Panc1 (cell line): ENCODE measurements around the gene PDHB.

Experiments
- POLR2AphosphoS5 ChIP-seq: IDR thresholded peaks from 2 replicates; pipeline ENCODE4 v1.6.1; 2012; ENCODE audit warnings: mild to moderate bottlenecking, low read depth, low read length, moderate library complexity
- REST ChIP-seq, 2 experiments: IDR thresholded peaks; 2 replicates each; pipeline ENCODE4 v1.6.1; 2011 to 2012; ENCODE audit warnings: low read depth in 2 of 2, control low read depth in 1 of 2, low read length in 1 of 2, mild to moderate bottlenecking in 1 of 2, moderate library complexity in 1 of 2; ENCODE audit not compliant: insufficient read depth in 1 of 2
- SIN3A ChIP-seq: IDR thresholded peaks from 2 replicates; pipeline ENCODE4 v1.6.1; 2012; ENCODE audit warnings: low read depth, mild to moderate bottlenecking, low read length, moderate library complexity, borderline replicate concordance; ENCODE audit not compliant: insufficient read depth
- TF ChIP-seq, protein P1 (sequence below): fragments of 450-650 bp; IDR thresholded peaks from 2 replicates; pipeline ENCODE4 v1.5.1; 2017; ENCODE audit warnings: mild to moderate bottlenecking

- TF ChIP-seq REST (IDR thresholded peaks at IDR 0.05; ENCODE audit: insufficient read depth in 1 of 2, low read depth in 2 of 2, low read length in 1 of 2) (no peak), POLR2AphosphoS5 (no peak), SIN3A (no peak)
- TF ChIP-seq, protein P1, sequence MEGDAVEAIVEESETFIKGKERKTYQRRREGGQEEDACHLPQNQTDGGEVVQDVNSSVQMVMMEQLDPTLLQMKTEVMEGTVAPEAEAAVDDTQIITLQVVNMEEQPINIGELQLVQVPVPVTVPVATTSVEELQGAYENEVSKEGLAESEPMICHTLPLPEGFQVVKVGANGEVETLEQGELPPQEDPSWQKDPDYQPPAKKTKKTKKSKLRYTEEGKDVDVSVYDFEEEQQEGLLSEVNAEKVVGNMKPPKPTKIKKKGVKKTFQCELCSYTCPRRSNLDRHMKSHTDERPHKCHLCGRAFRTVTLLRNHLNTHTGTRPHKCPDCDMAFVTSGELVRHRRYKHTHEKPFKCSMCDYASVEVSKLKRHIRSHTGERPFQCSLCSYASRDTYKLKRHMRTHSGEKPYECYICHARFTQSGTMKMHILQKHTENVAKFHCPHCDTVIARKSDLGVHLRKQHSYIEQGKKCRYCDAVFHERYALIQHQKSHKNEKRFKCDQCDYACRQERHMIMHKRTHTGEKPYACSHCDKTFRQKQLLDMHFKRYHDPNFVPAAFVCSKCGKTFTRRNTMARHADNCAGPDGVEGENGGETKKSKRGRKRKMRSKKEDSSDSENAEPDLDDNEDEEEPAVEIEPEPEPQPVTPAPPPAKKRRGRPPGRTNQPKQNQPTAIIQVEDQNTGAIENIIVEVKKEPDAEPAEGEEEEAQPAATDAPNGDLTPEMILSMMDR: no peak
Measured at GRCh38 chr3:58398669-58399333, 34.8 kb downstream of the PDHB start.
